Liver (tissue), 9 donors: Measurements from ENCODE around the gene TP63. TPM values are rescaled to one million over a fixed set of nuclear protein-coding genes. Genes with fewer than 3 reads are reported as not detected.

Experiments
- DNase-seq: peaks from one replicate; pipeline ENCODE4 v3.0.0-alpha.2; 2017; ENCODE audit warnings: low spot score
- H3K27ac ChIP-seq, 2 donors: one replicate each; pipeline ENCODE4 v1.7.0; 2013; ENCODE audit warnings: inconsistent platforms in 2 of 2, low read length in 2 of 2, control low read depth in 1 of 2, low read depth in 1 of 2, mild to moderate bottlenecking in 1 of 2
- H3K27me3 ChIP-seq, 4 donors: one replicate each; pipeline versions ENCODE4 v1.6.1 to v1.7.0; 2013; ENCODE audit warnings: low read length in 3 of 4, inconsistent platforms in 1 of 4, mild to moderate bottlenecking in 1 of 4, moderate library complexity in 1 of 4; ENCODE audit not compliant: control insufficient read depth in 4 of 4, insufficient read depth in 4 of 4
- H3K36me3 ChIP-seq, 4 donors: one replicate each; pipeline versions ENCODE4 v1.6.1 to v1.7.0; 2013; ENCODE audit warnings: low read length in 3 of 4, mild to moderate bottlenecking in 3 of 4, low read depth in 1 of 4, moderate library complexity in 1 of 4; ENCODE audit not compliant: control insufficient read depth in 4 of 4, insufficient read depth in 3 of 4
- H3K4me1 ChIP-seq, 4 donors: one replicate each; pipeline versions ENCODE4 v1.6.1 to v1.7.0; 2013; ENCODE audit warnings: low read length in 3 of 4, mild to moderate bottlenecking in 3 of 4, moderate library complexity in 1 of 4; ENCODE audit not compliant: control insufficient read depth in 4 of 4, insufficient read depth in 4 of 4
- H3K4me3 ChIP-seq, 3 donors: one replicate each; pipeline versions ENCODE4 v1.6.1 to v1.7.0; 2013; ENCODE audit warnings: low read length in 3 of 3, control low read depth in 1 of 3, low read depth in 1 of 3, mild to moderate bottlenecking in 1 of 3
- H3K9ac ChIP-seq, 2 donors: one replicate each; pipeline ENCODE4 v1.7.0; 2013; ENCODE audit warnings: low read length in 2 of 2, mild to moderate bottlenecking in 2 of 2, moderate library complexity in 2 of 2, control low read depth in 1 of 2, low read depth in 1 of 2
- H3K9me3 ChIP-seq, 4 donors: one replicate each; pipeline versions ENCODE4 v1.6.1 to v1.7.0; 2013; ENCODE audit warnings: low read length in 3 of 4; ENCODE audit not compliant: control insufficient read depth in 4 of 4
- CTCF ChIP-seq: fragments of 150-350 bp; IDR thresholded peaks from 2 replicates; pipeline ENCODE4 v1.5.1; 2017; ENCODE audit warnings: improper control_type of control experiment, low read depth, low read length; ENCODE audit not compliant: missing input control
- EGR1 ChIP-seq, 2 donors: IDR thresholded peaks; 2 replicates each; pipeline ENCODE4 v1.6.1; 2016 to 2018; ENCODE audit warnings: antibody characterized with exemption in 2 of 2, low read depth in 2 of 2
- FOXA1 ChIP-seq: IDR thresholded peaks from 2 replicates; pipeline ENCODE4 v1.6.1; 2016; ENCODE audit warnings: antibody characterized with exemption
- FOXA2 ChIP-seq: IDR thresholded peaks from 2 replicates; pipeline ENCODE4 v1.6.1; 2016; ENCODE audit warnings: antibody characterized with exemption
- GABPA ChIP-seq, 2 donors: IDR thresholded peaks in 1 of 2; conservative IDR thresholded peaks in 1 of 2; 2 replicates each; pipeline ENCODE4 v1.6.1; 2016; ENCODE audit warnings: antibody characterized with exemption in 2 of 2, mild to moderate bottlenecking in 1 of 2, moderate library complexity in 1 of 2
- HNF4A ChIP-seq, 2 donors: conservative IDR thresholded peaks; 2 replicates each; pipeline ENCODE4 v1.6.1; 2016; ENCODE audit warnings: antibody characterized with exemption in 2 of 2, mild to moderate bottlenecking in 2 of 2
- HNF4G ChIP-seq: IDR thresholded peaks from 2 replicates; pipeline ENCODE4 v1.6.1; 2016; ENCODE audit warnings: antibody characterized with exemption
- JUND ChIP-seq, 2 donors: IDR thresholded peaks; 2 replicates each; pipeline ENCODE4 v1.6.1; 2016; ENCODE audit warnings: antibody characterized with exemption in 2 of 2
- NR2F2 ChIP-seq: IDR thresholded peaks from 2 replicates; pipeline ENCODE4 v1.6.1; 2016; ENCODE audit warnings: antibody characterized with exemption
- RAD21 ChIP-seq, 2 donors: IDR thresholded peaks; 2 replicates each; pipeline ENCODE4 v1.6.1; 2016; ENCODE audit warnings: antibody characterized with exemption in 2 of 2, mild to moderate bottlenecking in 2 of 2
- REST ChIP-seq: IDR thresholded peaks from 2 replicates; pipeline ENCODE4 v1.6.1; 2016; ENCODE audit warnings: antibody characterized with exemption, mild to moderate bottlenecking
- SP1 ChIP-seq: IDR thresholded peaks from 2 replicates; pipeline ENCODE4 v1.6.1; 2018; ENCODE audit warnings: antibody characterized with exemption, mild to moderate bottlenecking
- TAF1 ChIP-seq: conservative IDR thresholded peaks from 2 replicates; pipeline ENCODE4 v1.6.1; 2016; ENCODE audit warnings: antibody characterized with exemption, mild to moderate bottlenecking
- YY1 ChIP-seq: IDR thresholded peaks from 2 replicates; pipeline ENCODE4 v1.6.1; 2016; ENCODE audit warnings: antibody characterized with exemption, mild to moderate bottlenecking
- ZBTB33 ChIP-seq: IDR thresholded peaks from 2 replicates; pipeline ENCODE4 v1.6.1; 2016; ENCODE audit warnings: antibody characterized with exemption
- WGBS: extraction: QIAGEN DNeasy Blood & Tissue Kit; methylation state at CpG from one replicate; pipeline ENCODE4 v1.1.7; 2013; 5-methylcytosine and 5-hydroxymethylcytosine counted together
- polyA plus RNA-seq, 2 donors: library from polyadenylated mRNA; stranded (reverse) in 1 of 2; unstranded in 1 of 2; fragments of 200-250 nt in 1 of 2; fragments of >200 nt in 1 of 2; fragmentation: Nextera tagmentation in 1 of 2; extraction: Ambion mirVana in 1 of 2; gene quantifications; one replicate each; pipeline versions ENCODE4 v1.2.1 to v1.2.3, GENCODE V29; 2013 to 2015
- total RNA-seq, 2 donors: library from RNA; depleted of rRNA; stranded (reverse); fragments of >200 nt; gene quantifications; one replicate each; pipeline ENCODE4 v1.2.3, GENCODE V29; 2014
- TF ChIP-seq, protein P1 (sequence below): IDR thresholded peaks from 2 replicates; pipeline ENCODE4 v1.6.1; 2016; ENCODE audit warnings: antibody characterized with exemption
- TF ChIP-seq, protein P2 (sequence below): IDR thresholded peaks from 2 replicates; pipeline ENCODE4 v1.6.1; 2016; ENCODE audit warnings: antibody characterized with exemption
- donor health status: healthy.
- donor health status: healthy.
- donor health status: healthy.
- donor health status: healthy.
- donor health status: healthy.

Gene TP63
- total and polyA plus RNA-seq, 4 donors, result under 0.01 to 0.08 (median 0.05) TPM; not detected in 1

DNA sequence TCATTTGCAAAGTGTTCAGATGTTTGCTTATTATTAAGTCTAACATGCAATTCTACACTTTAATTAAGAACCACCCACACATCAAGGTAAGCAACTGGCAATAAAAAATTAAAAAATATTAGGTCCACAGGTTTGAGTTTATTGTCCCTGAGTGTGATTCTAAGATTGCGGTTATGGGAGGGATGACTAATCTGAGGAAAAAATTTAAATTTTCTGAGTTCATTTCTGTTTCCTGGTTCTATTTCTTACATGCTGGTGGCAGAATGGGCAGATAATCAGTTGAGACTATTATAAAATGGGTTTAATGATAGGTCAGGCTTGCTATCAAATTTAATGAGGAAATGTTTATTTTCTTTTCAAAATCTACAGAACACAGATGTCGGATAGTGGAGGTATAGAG lies 105.9 kb downstream of the TP63 start:
- Histone ChIP-seq H3K4me3 (no peak overlapping the region), H3K36me3 (no peaks in the 10 kb centered on the region), H3K27ac (no peak overlapping the region), H3K4me1 (no peaks in the 10 kb centered on the region), H3K27me3 (no peaks in the 10 kb centered on the region), H3K9ac (no peak overlapping the region), H3K9me3 (no peaks in the 10 kb centered on the region)
- DNase-seq, result no peak
- 95% methylated on average over 2 of the region's 2 CpGs for WGBS
- no peak for TF ChIP-seq EGR1 (IDR thresholded peaks at IDR 0.05; ENCODE audit: low read depth in 2 of 2)
- no peak for TF ChIP-seq CTCF
- no peak for TF ChIP-seq TAF1
- no peak for TF ChIP-seq HNF4G
- no peak for TF ChIP-seq HNF4A (conservative IDR thresholded peaks at IDR 0.05)
- TF ChIP-seq JUND (IDR thresholded peaks at IDR 0.05), result no peak
- TF ChIP-seq FOXA2, result no peak
- TF ChIP-seq FOXA1, result no peak
- no peak for TF ChIP-seq NR2F2

DNA sequence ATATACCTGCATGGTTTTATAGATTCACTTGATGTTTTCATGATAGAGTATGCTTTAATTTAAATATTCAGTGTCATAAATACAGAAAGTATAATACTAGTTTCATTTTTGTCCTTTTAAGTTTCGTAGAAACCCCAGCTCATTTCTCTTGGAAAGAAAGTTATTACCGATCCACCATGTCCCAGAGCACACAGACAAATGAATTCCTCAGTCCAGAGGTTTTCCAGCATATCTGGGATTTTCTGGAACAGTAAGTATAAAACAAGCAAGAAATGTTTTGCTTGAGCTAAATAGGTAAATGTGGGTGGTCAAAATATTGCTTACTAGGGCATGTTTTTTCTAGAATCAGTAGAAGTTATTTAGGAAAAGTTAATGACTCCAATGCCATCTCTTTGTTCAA lies 106.4 kb downstream of the TP63 start:
- no peak overlapping the region for H3K27ac ChIP-seq
- 96% methylated on average over 2 of the region's 2 CpGs for WGBS

GRCh38 chr3:189739378-189739777 lies 108.2 kb downstream of the TP63 start:
- H3K36me3 ChIP-seq, result no peaks in the 10 kb centered on the region
- H3K4me3 ChIP-seq, result no peak overlapping the region
- 81% methylated on average over 1 of the region's 1 CpG for WGBS
- DNase-seq, result no peak
- no peaks in the 10 kb centered on the region for H3K27me3 ChIP-seq
- H3K9me3 ChIP-seq, result no peaks in the 10 kb centered on the region
- H3K4me1 ChIP-seq, result no peaks in the 10 kb centered on the region
- H3K9ac ChIP-seq, result no peak overlapping the region
- H3K27ac ChIP-seq, result no peak overlapping the region
- no peak for TF ChIP-seq REST
- TF ChIP-seq RAD21 (IDR thresholded peaks at IDR 0.05), result no peak
- no peak for TF ChIP-seq HNF4G
- TF ChIP-seq, protein P1, sequence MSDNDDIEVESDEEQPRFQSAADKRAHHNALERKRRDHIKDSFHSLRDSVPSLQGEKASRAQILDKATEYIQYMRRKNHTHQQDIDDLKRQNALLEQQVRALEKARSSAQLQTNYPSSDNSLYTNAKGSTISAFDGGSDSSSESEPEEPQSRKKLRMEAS, result no peak
- no peak for TF ChIP-seq HNF4A (conservative IDR thresholded peaks at IDR 0.05)
- TF ChIP-seq YY1, result no peak
- no peak for TF ChIP-seq GABPA (IDR thresholded peaks at IDR 0.05 in 1 of 2, conservative IDR thresholded peaks at IDR 0.05 in 1 of 2)
- TF ChIP-seq, protein P2, sequence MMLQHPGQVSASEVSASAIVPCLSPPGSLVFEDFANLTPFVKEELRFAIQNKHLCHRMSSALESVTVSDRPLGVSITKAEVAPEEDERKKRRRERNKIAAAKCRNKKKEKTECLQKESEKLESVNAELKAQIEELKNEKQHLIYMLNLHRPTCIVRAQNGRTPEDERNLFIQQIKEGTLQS, result no peak
- no peak for TF ChIP-seq JUND (IDR thresholded peaks at IDR 0.05)
- no peak for TF ChIP-seq NR2F2
- TF ChIP-seq TAF1, result no peak
- no peak for TF ChIP-seq EGR1 (IDR thresholded peaks at IDR 0.05; ENCODE audit: low read depth in 2 of 2)

More for the DNA sequence above, 106.4 kb downstream of the TP63 start:
- no peak overlapping the region for H3K4me3 ChIP-seq
- no peaks in the 10 kb centered on the region for H3K4me1 ChIP-seq
- no peaks in the 10 kb centered on the region for H3K36me3 ChIP-seq
- no peaks in the 10 kb centered on the region for H3K27me3 ChIP-seq
- TF ChIP-seq RAD21 (IDR thresholded peaks at IDR 0.05), result no peak
- TF ChIP-seq ZBTB33, result no peak
- no peak for TF ChIP-seq FOXA2
- no peak for TF ChIP-seq HNF4G
- no peak for TF ChIP-seq FOXA1
- TF ChIP-seq SP1, result no peak
- TF ChIP-seq HNF4A (conservative IDR thresholded peaks at IDR 0.05), result no peak
- no peak for DNase-seq
- no peak overlapping the region for H3K9ac ChIP-seq
- no peaks in the 10 kb centered on the region for H3K9me3 ChIP-seq
